ENCODE measurements around the gene ATXN7L1. TPM values are rescaled to one million over a fixed set of nuclear protein-coding genes. Genes with fewer than 3 reads are reported as not detected.

Gene ATXN7L1
- total and polyA plus RNA-seq, 2 of the 4 experiments (the other 2 are of a cell fraction) = 3.5 to 4.3 TPM

DNA sequence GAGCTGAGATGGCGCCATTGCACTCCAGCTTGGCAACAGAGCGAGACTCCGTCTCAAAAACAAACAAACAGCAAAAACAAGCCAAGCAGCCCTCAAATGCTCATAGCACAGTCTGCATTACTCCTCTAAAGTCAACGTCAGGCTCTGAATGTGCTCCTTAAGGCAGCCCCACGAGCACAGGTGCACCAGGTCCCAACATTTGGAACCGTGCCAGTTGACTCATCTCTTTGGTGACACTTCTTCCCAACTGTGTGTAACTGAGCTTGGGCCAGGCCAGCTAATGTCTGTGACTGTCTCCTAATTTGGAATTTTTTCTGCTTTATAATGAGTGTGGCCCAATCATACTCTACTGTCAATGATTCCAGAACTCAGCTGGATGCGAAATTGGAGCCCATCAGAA, 228.8 kb downstream of the ATXN7L1 start:
- Histone ChIP-seq H2BK5ac (ENCODE audit: low read depth, low read length, poor library complexity, severe bottlenecking) (no peak overlapping the region), H3K4me2 (ENCODE audit: low read depth, low read length) (no peak overlapping the region), H3K27me3 (ENCODE audit: control insufficient read depth, insufficient read depth, low read length) (no peaks in the 10 kb centered on the region), H3K14ac (replicated peaks; ENCODE audit: low read depth, low read length) (no peak overlapping the region), H4K91ac (ENCODE audit: insufficient read depth, low read depth, low read length) (no peak overlapping the region), H3K9me3 (ENCODE audit: control insufficient read depth, insufficient read depth, low read length) (no peaks in the 10 kb centered on the region), H3K23ac (ENCODE audit: low read depth, low read length) (no peak overlapping the region), H3K4ac (ENCODE audit: low read depth, low read length) (no peak overlapping the region), H2BK20ac (ENCODE audit: low read depth, low read length) (no peak overlapping the region), H2AFZ (replicated peaks; ENCODE audit: low read length, poor library complexity) (no peak overlapping the region), H4K20me1 (ENCODE audit: insufficient read depth, low read length) (peaks cover 7% of the 10 kb centered on the region; the same call in 1 of the 2 replicates), H4K5ac (ENCODE audit: low read depth, low read length) (no peak overlapping the region), H2BK120ac (ENCODE audit: low read depth, low read length) (no peak overlapping the region), H3K4me3 (ENCODE audit: insufficient read depth, low read depth, low read length) (no peak overlapping the region), H3K9ac (ENCODE audit: low read depth, low read length) (no peak overlapping the region), H3K56ac (ENCODE audit: extremely low read depth, insufficient read depth, low read length) (no peak overlapping the region), H3K9me1 (ENCODE audit: insufficient read depth, low read length) (peaks cover 12% of the 10 kb centered on the region; the same call in 1 of the 2 replicates), H3K18ac (ENCODE audit: low read depth, low read length) (no peak overlapping the region), H3K79me1 (ENCODE audit: low read depth in 1 of 2, low read length in 2 of 2) (peaks cover 0 to 2% of the 10 kb centered on the region in 2 experiments; a peak in 1 of 4 replicates), H2BK15ac (ENCODE audit: low read depth, low read length) (no peak overlapping the region), H3K27ac (ENCODE audit: insufficient read depth, low read length) (no peak overlapping the region), H3K4me1 (ENCODE audit: control insufficient read depth, insufficient read depth, low read length) (peaks cover 10% of the 10 kb centered on the region; the same call in 1 of the 2 replicates), H2AK9ac (replicated peaks; ENCODE audit: low read depth, low read length, poor library complexity) (no peak overlapping the region), H2AK5ac (ENCODE audit: low read depth, low read length) (no peak overlapping the region), H4K8ac (ENCODE audit: low read depth in 2 of 2, low read length in 2 of 2) (no peak overlapping the region), H3K36me3 (ENCODE audit: control insufficient read depth, insufficient read depth, low read length) (peaks cover 3% of the 10 kb centered on the region; the same call in 1 of the 2 replicates)
- intact Hi-C loops (cut with micrococcal nuclease) = no loop called here
- WGBS, 2 experiments (ENCODE audit: extremely low coverage in 2 of 2, insufficient read length in 1 of 2) = 100% methylated on average over 1 of the region's 7 CpGs; no CpG with 5 or more reads in 1 of the 2 experiments
- DNase-seq (no peak), ATAC-seq (ENCODE audit: low read depth) (no peak)
- ChIA-PET POLR2A (ENCODE audit: unreplicated experiment) (no interaction called here), CTCF (no interaction called here)
- in situ Hi-C loops (cut with MboI; ENCODE audit: low sequenced_read_pairs) = loop anchor here (5.0 kb wide), 1 partner anchor 395 kb away; no protein-coding TSS in a partner anchor
- BruUV-seq (replicated peaks) = no TSS peak
- dilution Hi-C loops (cut with HindIII; ENCODE audit: low sequenced_read_pairs, unreplicated experiment) = no loop called here
- TF ChIP-seq NFE2L2 (IDR thresholded peaks at IDR 0.05; ENCODE audit: low read depth, low read length) = no peak
- TF ChIP-seq RFX5 (IDR thresholded peaks at IDR 0.05; ENCODE audit: low read depth, low read length) = no peak
- TF ChIP-seq, protein P1, sequence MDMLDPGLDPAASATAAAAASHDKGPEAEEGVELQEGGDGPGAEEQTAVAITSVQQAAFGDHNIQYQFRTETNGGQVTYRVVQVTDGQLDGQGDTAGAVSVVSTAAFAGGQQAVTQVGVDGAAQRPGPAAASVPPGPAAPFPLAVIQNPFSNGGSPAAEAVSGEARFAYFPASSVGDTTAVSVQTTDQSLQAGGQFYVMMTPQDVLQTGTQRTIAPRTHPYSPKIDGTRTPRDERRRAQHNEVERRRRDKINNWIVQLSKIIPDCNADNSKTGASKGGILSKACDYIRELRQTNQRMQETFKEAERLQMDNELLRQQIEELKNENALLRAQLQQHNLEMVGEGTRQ (IDR thresholded peaks at IDR 0.05; ENCODE audit: low read depth, low read length) = no peak
- TF ChIP-seq BHLHE40 (IDR thresholded peaks at IDR 0.05; ENCODE audit: low read depth, low read length) = no peak
- TF ChIP-seq, protein P2, sequence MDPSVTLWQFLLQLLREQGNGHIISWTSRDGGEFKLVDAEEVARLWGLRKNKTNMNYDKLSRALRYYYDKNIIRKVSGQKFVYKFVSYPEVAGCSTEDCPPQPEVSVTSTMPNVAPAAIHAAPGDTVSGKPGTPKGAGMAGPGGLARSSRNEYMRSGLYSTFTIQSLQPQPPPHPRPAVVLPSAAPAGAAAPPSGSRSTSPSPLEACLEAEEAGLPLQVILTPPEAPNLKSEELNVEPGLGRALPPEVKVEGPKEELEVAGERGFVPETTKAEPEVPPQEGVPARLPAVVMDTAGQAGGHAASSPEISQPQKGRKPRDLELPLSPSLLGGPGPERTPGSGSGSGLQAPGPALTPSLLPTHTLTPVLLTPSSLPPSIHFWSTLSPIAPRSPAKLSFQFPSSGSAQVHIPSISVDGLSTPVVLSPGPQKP (IDR thresholded peaks at IDR 0.05; ENCODE audit: borderline replicate concordance, low read depth, low read length) = no peak
- no peak for TF ChIP-seq MAFK (IDR thresholded peaks at IDR 0.05; ENCODE audit: low read depth, low read length)
- no peak for TF ChIP-seq CHD1 (IDR thresholded peaks at IDR 0.05; ENCODE audit: low read depth, low read length)
- TF ChIP-seq RAD21 (IDR thresholded peaks at IDR 0.05; ENCODE audit: low read length) = no peak
- TF ChIP-seq MXI1 (IDR thresholded peaks at IDR 0.05; ENCODE audit: borderline replicate concordance, low read depth, low read length) = no peak
- no peak for TF ChIP-seq CEBPB (IDR thresholded peaks at IDR 0.05; ENCODE audit: low read depth, low read length)
- TF ChIP-seq SMC3 (IDR thresholded peaks at IDR 0.05; ENCODE audit: low read depth, low read length) = no peak
- no peak for TF ChIP-seq RCOR1 (IDR thresholded peaks at IDR 0.05; ENCODE audit: insufficient replicate concordance, low read length)
- TF ChIP-seq MAZ (IDR thresholded peaks at IDR 0.05; ENCODE audit: borderline replicate concordance, low read depth, low read length) = no peak
- TF ChIP-seq, protein P3, sequence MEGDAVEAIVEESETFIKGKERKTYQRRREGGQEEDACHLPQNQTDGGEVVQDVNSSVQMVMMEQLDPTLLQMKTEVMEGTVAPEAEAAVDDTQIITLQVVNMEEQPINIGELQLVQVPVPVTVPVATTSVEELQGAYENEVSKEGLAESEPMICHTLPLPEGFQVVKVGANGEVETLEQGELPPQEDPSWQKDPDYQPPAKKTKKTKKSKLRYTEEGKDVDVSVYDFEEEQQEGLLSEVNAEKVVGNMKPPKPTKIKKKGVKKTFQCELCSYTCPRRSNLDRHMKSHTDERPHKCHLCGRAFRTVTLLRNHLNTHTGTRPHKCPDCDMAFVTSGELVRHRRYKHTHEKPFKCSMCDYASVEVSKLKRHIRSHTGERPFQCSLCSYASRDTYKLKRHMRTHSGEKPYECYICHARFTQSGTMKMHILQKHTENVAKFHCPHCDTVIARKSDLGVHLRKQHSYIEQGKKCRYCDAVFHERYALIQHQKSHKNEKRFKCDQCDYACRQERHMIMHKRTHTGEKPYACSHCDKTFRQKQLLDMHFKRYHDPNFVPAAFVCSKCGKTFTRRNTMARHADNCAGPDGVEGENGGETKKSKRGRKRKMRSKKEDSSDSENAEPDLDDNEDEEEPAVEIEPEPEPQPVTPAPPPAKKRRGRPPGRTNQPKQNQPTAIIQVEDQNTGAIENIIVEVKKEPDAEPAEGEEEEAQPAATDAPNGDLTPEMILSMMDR (conservative IDR thresholded peaks at IDR 0.05; ENCODE audit: low read depth, low read length) = no peak
- TF ChIP-seq POLR2A (IDR thresholded peaks at IDR 0.05; ENCODE audit: low read depth, low read length) = no peak
- no peak for TF ChIP-seq FOS (IDR thresholded peaks at IDR 0.05; ENCODE audit: low read depth, low read length)

All from IMR-90 (cell line).